ENCODE data around the gene MAP4K1. TPM values are rescaled to one million over a fixed set of nuclear protein-coding genes. Genes with fewer than 3 reads are reported as not detected.

MAP4K1 gene
- total RNA-seq, 1 donor = not detected

DNA sequence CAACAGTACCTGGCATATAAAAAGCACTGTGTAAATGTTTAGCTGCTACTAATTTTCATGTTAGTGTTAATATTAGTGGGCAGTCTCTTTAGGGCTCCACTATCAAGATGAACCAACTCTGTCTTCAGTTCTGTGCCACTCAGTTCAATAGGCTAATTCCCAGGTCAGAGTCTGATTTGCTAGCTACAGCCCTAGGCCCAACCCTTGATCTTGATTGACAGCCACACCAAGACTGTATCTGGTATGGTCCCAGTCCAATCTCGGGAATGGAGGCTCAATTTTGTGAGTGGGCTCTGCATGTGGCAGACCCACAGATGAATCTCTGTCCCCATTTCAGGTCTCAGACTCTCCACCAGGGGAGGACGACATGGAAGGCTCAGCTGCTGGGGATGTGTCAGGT, 46.1 kb downstream of the MAP4K1 start:
- no peak overlapping the region for H3K4me3 ChIP-seq (ENCODE audit: low read depth, low read length)
- no peak for DNase-seq (ENCODE audit: low read depth)
- TF ChIP-seq CTCF (IDR thresholded peaks at IDR 0.05; ENCODE audit: insufficient read depth, low read length) = no peak

- H3K4me3 ChIP-seq (ENCODE audit: low read depth, low read length) = no peak overlapping the region
- TF ChIP-seq CTCF (IDR thresholded peaks at IDR 0.05; ENCODE audit: insufficient read depth, low read length) = no peak
- no peak for DNase-seq (ENCODE audit: low read depth)
These were observed 48.3 kb downstream of the MAP4K1 start for GRCh38 chr19:38569368-38569983.

GRCh38 chr19:38565691-38566105, 52.1 kb downstream of the MAP4K1 start:
- H3K4me3 ChIP-seq (ENCODE audit: low read depth, low read length) = no peak overlapping the region
- DNase-seq (ENCODE audit: low read depth) = no peak
- TF ChIP-seq CTCF (IDR thresholded peaks at IDR 0.05; ENCODE audit: insufficient read depth, low read length) = no peak

DNA sequence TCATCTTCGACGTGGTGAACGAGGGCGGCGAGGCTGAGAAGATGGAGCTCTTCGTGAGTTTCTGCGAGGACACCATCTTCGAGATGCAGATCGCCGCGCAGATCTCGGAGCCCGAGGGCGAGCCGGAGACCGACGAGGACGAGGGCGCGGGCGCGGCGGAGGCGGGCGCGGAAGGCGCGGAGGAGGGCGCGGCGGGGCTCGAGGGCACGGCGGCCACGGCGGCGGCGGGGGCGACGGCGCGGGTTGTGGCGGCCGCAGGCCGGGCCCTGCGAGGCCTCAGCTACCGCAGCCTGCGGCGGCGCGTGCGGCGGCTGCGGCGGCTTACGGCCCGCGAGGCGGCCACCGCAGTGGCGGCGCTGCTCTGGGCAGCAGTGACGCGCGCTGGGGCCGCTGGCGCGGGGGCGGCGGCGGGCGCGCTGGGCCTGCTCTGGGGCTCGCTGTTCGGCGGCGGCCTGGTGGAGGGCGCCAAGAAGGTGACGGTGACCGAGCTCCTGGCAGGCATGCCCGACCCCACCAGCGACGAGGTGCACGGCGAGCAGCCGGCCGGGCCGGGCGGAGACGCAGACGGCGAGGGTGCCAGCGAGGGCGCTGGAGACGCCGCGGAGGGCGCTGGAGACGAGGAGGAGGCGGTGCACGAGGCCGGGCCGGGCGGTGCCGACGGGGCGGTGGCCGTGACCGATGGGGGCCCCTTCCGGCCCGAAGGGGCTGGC, 52.6 kb downstream of the MAP4K1 start:
- no peak overlapping the region for H3K4me3 ChIP-seq (ENCODE audit: low read depth, low read length)
- no peak for TF ChIP-seq CTCF (IDR thresholded peaks at IDR 0.05; ENCODE audit: insufficient read depth, low read length)
- DNase-seq (ENCODE audit: low read depth) = no peak

- no peak for DNase-seq (ENCODE audit: low read depth)
- TF ChIP-seq CTCF (IDR thresholded peaks at IDR 0.05; ENCODE audit: insufficient read depth, low read length) = no peak
- H3K4me3 ChIP-seq (ENCODE audit: low read depth, low read length) = no peak overlapping the region
These were observed 54.3 kb downstream of the MAP4K1 start for GRCh38 chr19:38563475-38563874.

- H3K4me3 ChIP-seq (ENCODE audit: low read depth, low read length) = no peak overlapping the region
- DNase-seq (ENCODE audit: low read depth) = no peak
- TF ChIP-seq CTCF (IDR thresholded peaks at IDR 0.05; ENCODE audit: insufficient read depth, low read length) = no peak
These were observed 55.7 kb downstream of the MAP4K1 start for GRCh38 chr19:38562096-38562495.
